ENCODE measurements around the gene PLXNA4. TPM values are rescaled to one million over a fixed set of nuclear protein-coding genes. Genes with fewer than 3 reads are reported as not detected.

PLXNA4 gene
- polyA plus RNA-seq, 2 of the 4 experiments (the other 2 are of a cell fraction) = 0.12 to 0.34 TPM

- H3K4me2 ChIP-seq = no peak overlapping the region
- no peak for ATAC-seq
- WGBS (ENCODE audit: missing lambda C conversion rate) = 55% methylated on average over 3 of the region's 3 CpGs
- TF ChIP-seq POLR2A (IDR thresholded peaks at IDR 0.05; ENCODE audit: low read length) (no peak), BHLHE40 (IDR thresholded peaks at IDR 0.05; ENCODE audit: low read depth, low read length) (no peak), JUNB (IDR thresholded peaks at IDR 0.05) (no peak), MAZ (IDR thresholded peaks at IDR 0.05; ENCODE audit: borderline replicate concordance, low read depth, low read length) (no peak), CBX2 (IDR thresholded peaks at IDR 0.05; ENCODE audit: borderline replicate concordance, low read depth) (no peak), NPAS2 (CRISPR knock-in tag; IDR thresholded peaks at IDR 0.05; ENCODE audit: borderline replicate concordance) (no peak), HDAC2 (IDR thresholded peaks at IDR 0.05) (no peak), GATA3 (IDR thresholded peaks at IDR 0.05; ENCODE audit: borderline replicate concordance) (no peak), RARB (CRISPR knock-in tag; IDR thresholded peaks at IDR 0.05) (no peak)
- DNase-seq (ENCODE audit: low read depth in 1 of 2, low spot score in 1 of 2) = no peak
- H3K9me3 ChIP-seq = no peaks in the 10 kb centered on the region
- ChIA-PET CTCF (interaction anchor here (0.6 to 1.2 kb wide), 2 partner anchors 135 to 158 kb away, joined by 3 read pairs; no protein-coding TSS in a partner anchor), POLR2A (no interaction called here)
- no peak overlapping the region for H3K27ac ChIP-seq
- no peak overlapping the region for H3K4me3 ChIP-seq
- no peaks in the 10 kb centered on the region for H3K4me1 ChIP-seq
- FAIRE-seq = no peak
These were observed 472.6 kb downstream of the PLXNA4 start for GRCh38 chr7:132103718-132104117.

- no peak for FAIRE-seq
- no peak overlapping the region for H3K27ac ChIP-seq
- 81% methylated on average over 8 of the region's 10 CpGs for WGBS (ENCODE audit: missing lambda C conversion rate)
- no peaks in the 10 kb centered on the region for H3K4me1 ChIP-seq
- no peaks in the 10 kb centered on the region for H3K9me3 ChIP-seq
- no peak overlapping the region for H3K4me3 ChIP-seq
- CTCF ChIA-PET = interaction anchor here (0.6 to 0.9 kb wide), 3 partner anchors 158 to 216 kb away, joined by 3 read pairs; no protein-coding TSS in a partner anchor
- TF ChIP-seq GATA3 (IDR thresholded peaks at IDR 0.05; ENCODE audit: borderline replicate concordance) (no peak), ZSCAN20 (CRISPR knock-in tag; IDR thresholded peaks at IDR 0.05) (no peak), FOXS1 (CRISPR knock-in tag; IDR thresholded peaks at IDR 0.05) (no peak), RARB (CRISPR knock-in tag; IDR thresholded peaks at IDR 0.05) (no peak), EHF (CRISPR knock-in tag; IDR thresholded peaks at IDR 0.05) (no peak), CBX8 (IDR thresholded peaks at IDR 0.05) (no peak), ELK1 (IDR thresholded peaks at IDR 0.05; ENCODE audit: low read depth, low read length) (no peak), MAZ (IDR thresholded peaks at IDR 0.05; ENCODE audit: borderline replicate concordance, low read depth, low read length) (no peak)
- DNase-seq (ENCODE audit: low read depth in 1 of 2, low spot score in 1 of 2) = no peak
- no peak for ATAC-seq
- POLR2A ChIA-PET = no interaction called here
- H3K4me2 ChIP-seq = no peak overlapping the region
These were observed 473.3 kb downstream of the PLXNA4 start for GRCh38 chr7:132102942-132103341.

- Histone ChIP-seq H3K9me3 (no peaks in the 10 kb centered on the region), H3K4me1 (no peaks in the 10 kb centered on the region), H3K4me3 (no peak overlapping the region), H3K4me2 (no peak overlapping the region), H3K27ac (no peak overlapping the region)
- DNase-seq (ENCODE audit: low read depth in 1 of 2, low spot score in 1 of 2) (no peak), FAIRE-seq (no peak), ATAC-seq (no peak)
- WGBS (ENCODE audit: missing lambda C conversion rate) = 81% methylated on average over 10 of the region's 10 CpGs
- POLR2A ChIA-PET = no interaction called here
- TF ChIP-seq BHLHE40 (IDR thresholded peaks at IDR 0.05; ENCODE audit: low read depth, low read length) (no peak), CHD4 (IDR thresholded peaks at IDR 0.05; ENCODE audit: borderline replicate concordance) (no peak)
- CTCF ChIA-PET = interaction anchor here (0.9 to 1.3 kb wide), 2 partner anchors 9 to 157 kb away, joined by 3 read pairs; no protein-coding TSS in a partner anchor
These were observed 473.9 kb downstream of the PLXNA4 start for GRCh38 chr7:132102391-132102790.

GRCh38 chr7:132100981-132101380 is 475.3 kb downstream of the PLXNA4 start:
- ATAC-seq (no peak), DNase-seq (ENCODE audit: low read depth in 1 of 2, low spot score in 1 of 2) (no peak), FAIRE-seq (no peak)
- Histone ChIP-seq H3K9me3 (no peaks in the 10 kb centered on the region), H3K4me2 (no peak overlapping the region), H3K4me1 (no peaks in the 10 kb centered on the region), H3K4me3 (no peak overlapping the region), H3K27ac (no peak overlapping the region)
- WGBS (ENCODE audit: missing lambda C conversion rate) = 87% methylated on average over 6 of the region's 6 CpGs
- ChIA-PET CTCF (interaction anchor here (1.3 kb wide), 1 partner anchor 9 kb away, joined by 3 read pairs; no protein-coding TSS in a partner anchor), POLR2A (no interaction called here)
- TF ChIP-seq RFX5 (IDR thresholded peaks at IDR 0.05) (no peak), HES2 (IDR thresholded peaks at IDR 0.05) (no peak)

- POLR2A ChIA-PET = no interaction called here
- ATAC-seq (no peak), DNase-seq (ENCODE audit: low read depth in 1 of 2, low spot score in 1 of 2) (no peak), FAIRE-seq (no peak)
- H3K4me3 ChIP-seq = no peak overlapping the region
- no peak overlapping the region for H3K4me2 ChIP-seq
- H3K27ac ChIP-seq = no peak overlapping the region
- H3K9me3 ChIP-seq = no peaks in the 10 kb centered on the region
- H3K4me1 ChIP-seq = no peaks in the 10 kb centered on the region
- CTCF ChIA-PET = interaction anchor here (1.3 kb wide), 1 partner anchor 9 kb away, joined by 3 read pairs; no protein-coding TSS in a partner anchor
- 73% methylated on average over 3 of the region's 3 CpGs for WGBS (ENCODE audit: missing lambda C conversion rate)
- TF ChIP-seq SMC3 (IDR thresholded peaks at IDR 0.05) (no peak), BCL3 (IDR thresholded peaks at IDR 0.05) (no peak), ATOH8 (CRISPR knock-in tag; IDR thresholded peaks at IDR 0.05; ENCODE audit: low read depth) (no peak), FOSB (CRISPR knock-in tag; IDR thresholded peaks at IDR 0.05) (no peak), HOXB13 (CRISPR knock-in tag; IDR thresholded peaks at IDR 0.05; ENCODE audit: low read depth) (no peak), GATA3 (IDR thresholded peaks at IDR 0.05; ENCODE audit: borderline replicate concordance) (no peak), CHD2 (IDR thresholded peaks at IDR 0.05; ENCODE audit: low read length, partially characterized antibody) (no peak), EP300 (IDR thresholded peaks at IDR 0.05) (no peak)
These were observed 475.8 kb downstream of the PLXNA4 start for GRCh38 chr7:132100483-132100882.

All from A549 (cell line).